Epidermal melanocyte (primary cell): ENCODE results near the gene PSMB1.
"Not testable (repeated sequence)": the region's sequence is repeated elsewhere in the genome, so short reads cannot be mapped to it uniquely, and the experiment has no call there.

Experiments used
- DNase-seq: peaks from one replicate; pipeline ENCODE4 v3.0.0; 2011; ENCODE audit warnings: low spot score; ENCODE audit not compliant: insufficient read length

PSMB1 gene

DNA sequence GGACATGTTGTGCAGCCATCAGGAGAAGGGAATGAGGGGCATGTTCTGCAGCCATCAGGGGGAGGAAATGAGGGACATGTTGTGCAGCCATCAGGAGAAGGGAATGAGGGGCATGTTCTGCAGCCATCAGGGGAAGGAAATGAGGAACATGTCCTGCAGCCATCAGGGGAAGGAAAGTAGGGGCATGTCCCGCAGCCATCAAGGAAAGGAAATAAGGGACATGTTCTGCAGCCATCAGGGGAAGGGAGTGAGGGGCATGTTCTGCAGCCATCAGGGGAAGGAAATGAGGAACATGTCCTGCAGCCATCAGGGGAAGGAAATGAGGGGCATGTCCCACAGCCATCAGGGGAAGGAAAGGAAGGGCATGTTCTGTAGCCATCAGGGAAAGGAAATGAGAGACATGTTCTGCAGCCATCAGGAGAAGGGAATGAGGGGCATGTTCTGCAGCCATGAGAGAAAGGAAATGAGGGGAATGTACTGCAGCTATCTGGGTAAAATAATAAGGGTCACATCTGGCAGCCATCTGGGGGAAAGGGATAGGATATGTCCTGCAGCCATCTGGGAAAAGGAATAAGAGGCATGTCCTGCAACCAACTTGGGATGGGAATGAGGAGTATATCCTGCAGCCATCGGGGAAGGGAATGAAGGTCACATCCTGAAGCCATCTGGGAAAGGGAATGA, 50.2 kb downstream of the PSMB1 start:
- DNase-seq = not testable (repeated sequence)

DNA sequence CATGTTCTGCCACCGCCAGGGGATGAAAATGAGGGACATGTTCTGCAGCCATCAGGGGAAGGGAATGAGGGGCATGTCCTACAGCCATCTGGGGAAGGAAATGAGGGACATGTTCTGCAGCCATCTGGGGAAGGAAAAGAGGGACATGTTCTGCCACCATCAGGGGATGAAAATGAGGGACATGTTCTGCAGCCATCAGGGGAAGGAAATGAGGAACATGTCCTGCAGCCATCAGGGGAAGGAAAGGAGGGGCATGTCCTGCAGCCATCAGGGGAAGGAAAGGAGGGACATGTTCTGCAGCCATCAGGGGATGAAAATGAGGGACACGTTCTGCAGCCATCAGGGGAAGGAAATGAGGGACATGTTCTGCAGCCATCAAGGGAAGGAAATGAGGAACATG, 50.8 kb downstream of the PSMB1 start:
- not testable (repeated sequence) for DNase-seq

DNA sequence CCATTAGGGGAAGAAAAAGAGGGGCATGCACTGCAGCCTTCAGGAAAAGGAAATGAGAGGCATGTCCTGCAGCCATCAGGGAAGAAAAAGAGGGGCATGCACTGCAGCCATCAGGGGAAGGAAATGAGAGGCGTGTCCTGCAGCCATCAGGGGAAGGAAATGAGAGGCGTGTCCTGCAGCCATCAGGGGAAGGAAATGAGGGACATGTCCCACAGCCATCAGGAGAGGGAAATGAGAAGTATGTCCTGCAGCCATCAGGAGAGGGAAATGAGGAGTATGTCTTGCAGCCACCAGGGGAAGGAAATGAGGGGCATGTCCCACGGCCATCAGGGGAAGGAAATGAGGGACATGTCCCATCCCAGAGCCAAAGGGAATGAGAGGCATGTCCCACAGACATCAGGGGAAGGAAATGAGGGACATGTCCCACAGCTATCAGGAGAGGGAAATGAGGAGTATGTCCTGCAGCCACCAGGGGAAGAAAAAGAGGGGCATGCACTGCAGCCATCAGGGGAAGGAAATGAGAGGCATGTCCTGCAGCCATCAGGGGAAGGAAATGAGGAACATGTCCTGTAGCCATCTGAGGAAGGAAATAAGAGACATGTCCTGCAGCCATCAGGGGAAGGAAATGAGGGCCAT, 52.0 kb downstream of the PSMB1 start:
- DNase-seq = no peak

DNA sequence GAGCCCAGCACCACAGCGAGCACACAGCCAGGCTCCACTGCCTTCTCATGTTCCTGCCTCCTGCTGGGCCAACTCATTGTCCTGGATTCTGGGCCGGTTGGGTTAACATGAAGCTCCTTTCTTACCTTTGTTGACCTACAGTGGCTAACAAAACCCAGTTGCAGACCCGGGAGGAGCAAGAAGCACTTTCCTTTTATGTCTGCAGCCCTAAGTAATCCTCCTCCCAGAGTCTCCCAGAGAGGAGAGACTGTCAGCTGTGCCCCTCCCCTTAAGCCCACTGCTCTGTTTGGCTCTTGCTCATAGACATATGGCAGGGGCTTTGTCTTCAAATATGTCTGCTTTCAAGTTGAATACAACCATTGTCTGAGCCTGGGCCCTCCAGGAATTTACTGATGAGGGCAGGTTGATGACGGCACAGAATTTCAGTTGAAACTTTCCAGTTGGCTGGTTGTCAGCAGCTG, 55.2 kb downstream of the PSMB1 start:
- DNase-seq = no peak

DNA sequence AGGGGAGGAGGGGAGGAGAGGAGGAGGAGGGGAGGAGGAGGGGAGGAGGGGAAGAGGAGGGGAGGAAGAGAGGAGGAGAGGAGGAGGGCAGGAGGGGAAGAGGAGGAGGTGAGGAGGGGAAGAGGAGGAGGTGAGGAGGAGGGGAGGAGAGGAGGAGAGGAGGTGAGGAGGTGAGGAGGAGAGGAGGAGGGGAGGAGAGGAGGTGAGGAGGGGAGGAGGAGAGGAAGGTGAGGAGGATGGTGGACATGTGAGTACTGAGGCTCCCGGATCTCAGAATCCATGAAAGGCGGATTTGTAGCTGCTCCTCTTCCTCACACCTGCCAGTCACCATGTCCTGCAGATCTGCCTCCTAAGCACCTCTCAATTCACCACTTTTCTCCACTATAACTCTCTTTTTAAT, 59.8 kb downstream of the PSMB1 start:
- no peak for DNase-seq

DNA sequence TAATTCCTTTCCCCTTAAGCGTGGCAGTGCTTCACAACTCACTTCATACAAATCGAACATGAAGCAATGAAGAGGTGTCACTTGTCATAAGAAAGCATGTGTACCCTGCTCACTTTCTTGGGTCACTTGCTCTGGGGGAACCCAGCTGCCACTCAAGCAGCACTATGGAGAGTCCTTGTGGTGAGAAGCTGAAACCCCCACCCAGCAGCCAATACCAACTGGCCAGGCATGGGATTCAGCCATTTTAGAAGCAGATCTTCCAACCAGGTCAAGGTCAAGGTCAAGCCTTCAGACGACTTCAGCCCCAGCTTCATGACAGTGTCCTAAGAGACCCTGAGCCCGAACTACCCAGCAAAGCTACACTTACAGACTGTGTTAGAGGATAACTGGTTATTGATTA, 62.8 kb downstream of the PSMB1 start:
- DNase-seq = no peak

DNA sequence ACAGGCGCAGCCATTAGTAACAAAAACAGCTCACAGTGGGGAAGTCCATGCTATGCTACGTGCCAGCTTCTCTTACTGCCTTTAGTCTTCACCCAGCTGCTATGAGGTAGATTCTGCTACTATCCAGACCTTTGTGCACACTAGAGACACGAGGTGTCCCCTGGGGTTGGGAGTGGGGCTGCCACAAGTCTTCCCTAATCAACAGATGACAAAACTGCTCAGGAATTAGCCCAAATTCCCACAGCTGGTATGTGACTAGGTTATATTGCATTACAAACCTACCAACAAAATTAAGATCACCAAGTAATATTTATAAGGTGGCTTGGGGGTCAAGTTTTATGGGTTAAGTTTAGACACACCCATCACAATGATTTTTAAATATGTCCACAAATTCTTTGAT, 63.3 kb downstream of the PSMB1 start:
- no peak for DNase-seq

DNA sequence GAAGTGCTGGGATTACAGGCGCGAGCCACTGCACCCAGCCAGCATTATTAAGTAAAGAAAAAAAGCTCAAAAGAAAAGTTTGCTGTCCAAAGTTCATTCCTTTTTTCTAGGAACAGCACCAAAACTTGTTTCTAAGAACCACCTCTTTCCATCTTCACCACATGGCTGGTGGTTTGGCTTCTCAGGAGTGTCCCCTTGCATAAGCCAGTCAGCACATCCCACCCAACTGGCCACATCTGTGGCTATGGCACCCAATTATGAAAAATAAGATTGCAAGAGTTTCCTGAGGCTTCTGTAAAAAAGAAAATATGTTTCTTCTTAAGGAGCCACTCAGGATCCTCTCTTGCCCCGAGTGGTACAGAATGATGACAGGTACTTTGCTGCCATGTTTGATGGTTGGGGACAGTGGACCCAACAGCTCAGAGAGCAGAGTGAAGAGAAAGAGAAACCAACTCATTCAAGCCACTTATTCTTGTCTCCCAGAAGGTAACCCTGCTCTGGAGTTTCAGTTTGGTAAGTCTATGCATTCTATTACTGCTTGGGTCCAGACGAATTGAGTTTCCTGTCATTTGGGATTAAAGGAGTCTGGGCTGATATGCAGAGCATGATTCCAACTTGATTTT, 65.3 kb downstream of the PSMB1 start:
- DNase-seq = no peak

GRCh38 chr6:170485159-170485558, 67.9 kb downstream of the PSMB1 start:
- no peak for DNase-seq
